C1 segment of cervical spinal cord (tissue), 14 donors: ENCODE measurements around the gene USP7.
A peak's percentile ranks its signal among the peaks of the same experiment; 100 is the strongest.
"Not testable (repeated sequence)": the region's sequence is repeated elsewhere in the genome, so short reads cannot be mapped to it uniquely, and the experiment has no call there.

Source experiments
- DNase-seq, 14 donors: peaks; one replicate each; lab custom pipeline; 2025; lab: John Stamatoyannopoulos, UW

USP7 gene

GRCh38 chr16:8925455-8925854, 38.3 kb downstream of the USP7 start:
- no peak for DNase-seq

GRCh38 chr16:8924214-8924613, 39.5 kb downstream of the USP7 start:
- DNase-seq: peak in 4 of 14 donors; percentile 12 to 39 (median 18)

GRCh38 chr16:8923199-8923598, 40.5 kb downstream of the USP7 start:
- peak in 4 of 14 donors; percentile 3 to 55 (median 4) for DNase-seq

GRCh38 chr16:8921347-8921984, 42.2 kb downstream of the USP7 start:
- no peak for DNase-seq

- DNase-seq: no peak
Measured at GRCh38 chr16:8920645-8921346, 42.9 kb downstream of the USP7 start.

GRCh38 chr16:8919934-8920462, 43.7 kb downstream of the USP7 start:
- DNase-seq: no peak

- no peak for DNase-seq
Measured at GRCh38 chr16:8919089-8919933, 44.4 kb downstream of the USP7 start.

GRCh38 chr16:8917336-8917735, 46.4 kb downstream of the USP7 start:
- not testable (repeated sequence) for DNase-seq

- no peak for DNase-seq
Measured at GRCh38 chr16:8916541-8917225, 47.0 kb downstream of the USP7 start.

- DNase-seq: no peak
Measured at GRCh38 chr16:8915722-8916301, 47.9 kb downstream of the USP7 start.

- no peak for DNase-seq
Measured at GRCh38 chr16:8914098-8914497, 49.6 kb downstream of the USP7 start.

GRCh38 chr16:8912793-8913192, 50.9 kb downstream of the USP7 start:
- DNase-seq: no peak

- no peak for DNase-seq
Measured at GRCh38 chr16:8910811-8911210, 52.9 kb downstream of the USP7 start.

- no peak for DNase-seq
Measured at GRCh38 chr16:8908810-8909468, 54.8 kb downstream of the USP7 start.

- no peak for DNase-seq
Measured at GRCh38 chr16:8907096-8907495, 56.6 kb downstream of the USP7 start.

GRCh38 chr16:8905795-8906591, 57.7 kb downstream of the USP7 start:
- no peak for DNase-seq

- DNase-seq: no peak
Measured at GRCh38 chr16:8905168-8905762, 58.4 kb downstream of the USP7 start.

- DNase-seq: no peak
Measured at GRCh38 chr16:8904018-8904430, 59.7 kb downstream of the USP7 start.

GRCh38 chr16:8903004-8903403, 60.7 kb downstream of the USP7 start:
- DNase-seq: no peak
